Activated B cell treated with CpG ODN at 0.5 μM for 24 hours (primary cell): ENCODE measurements around the gene SCUBE1. TPM values are rescaled to one million over a fixed set of nuclear protein-coding genes. Genes with fewer than 3 reads are reported as not detected.

Experiments
- ATAC-seq: fragments of 200-7000 bp; cut with Tn5 transposase; one replicate; pipeline ENCODE4 v1.10.0; 2021; ENCODE audit warnings: low read depth, mild to moderate bottlenecking, moderate library complexity
- CTCF ChIA-PET: fragments of 350-600 bp; sonication (Branson Sonifier 250); formaldehyde crosslinking; loops from one replicate; lab custom pipeline; 2021; ENCODE audit warnings: antibody characterized with exemption; lab: Charles Lee
- POLR2A ChIA-PET: fragments of 350-600 bp; sonication (Branson Sonifier 250); formaldehyde crosslinking; loops from one replicate; lab custom pipeline; 2021; ENCODE audit warnings: antibody characterized with exemption; lab: Charles Lee
- DNase-seq: peaks from one replicate; pipeline ENCODE4 v3.0.0; 2022
- H3K27ac Mint-ChIP-seq: one replicate; pipeline ENCODE4 v1.8.0; 2020; ENCODE audit warnings: mixed read lengths
- H3K27me3 Mint-ChIP-seq: one replicate; pipeline ENCODE4 v1.8.0; 2021; ENCODE audit warnings: mixed read lengths
- H3K36me3 Mint-ChIP-seq: one replicate; pipeline ENCODE4 v1.8.0; 2021; ENCODE audit warnings: low read depth, mixed read lengths
- H3K4me1 Mint-ChIP-seq: one replicate; pipeline ENCODE4 v1.8.0; 2021; ENCODE audit warnings: mixed read lengths
- H3K4me3 Mint-ChIP-seq: one replicate; pipeline ENCODE4 v1.8.0; 2020; ENCODE audit warnings: mild to moderate bottlenecking, mixed read lengths
- H3K9me3 Mint-ChIP-seq: one replicate; pipeline ENCODE4 v1.8.0; 2020; ENCODE audit warnings: mixed read lengths
- CTCF ChIP-seq: fragments of 200-600 bp; IDR thresholded peaks from one replicate; pipeline ENCODE4 v1.8.0; 2022; ENCODE audit warnings: antibody characterized with exemption, mild to moderate bottlenecking
- intact Hi-C: fragments of 100-400 bp; cut with micrococcal nuclease; formaldehyde crosslinking; loops from one replicate; pipeline ENCODE4 v1.15.1; 2024
- total RNA-seq: library from RNA; stranded (reverse); gene quantifications from 2 replicates; pipeline ENCODE4 v1.2.3, GENCODE V29; 2022

Gene SCUBE1
- total RNA-seq, 1 donor from 2014 or later: not detected

- DNase-seq: no peak
- H3K9me3 Mint-ChIP-seq: no peaks in the 10 kb centered on the region
- no peak for ATAC-seq
- no peak overlapping the region for H3K27ac Mint-ChIP-seq
- CTCF ChIA-PET: interaction anchor here (1.0 kb wide), 1 partner anchor 15 kb away, joined by 4 read pairs; no protein-coding TSS in a partner anchor
- POLR2A ChIA-PET: no interaction called here
- H3K4me1 Mint-ChIP-seq: no peaks in the 10 kb centered on the region
- no peaks in the 10 kb centered on the region for H3K36me3 Mint-ChIP-seq
- intact Hi-C loops: no loop called here
- H3K4me3 Mint-ChIP-seq: no peak overlapping the region
- H3K27me3 Mint-ChIP-seq: peaks cover 1% of the 10 kb centered on the region
- no peak for TF ChIP-seq CTCF
These were observed 11.5 kb downstream of the SCUBE1 start for GRCh38 chr22:43331698-43332097.

- H3K9me3 Mint-ChIP-seq: no peaks in the 10 kb centered on the region
- H3K27me3 Mint-ChIP-seq: peaks cover 6% of the 10 kb centered on the region
- H3K4me1 Mint-ChIP-seq: no peaks in the 10 kb centered on the region
- ATAC-seq (no peak), DNase-seq (no peak)
- ChIA-PET CTCF (interaction anchor here (1.0 kb wide), 1 partner anchor 16 kb away, joined by 4 read pairs; no protein-coding TSS in a partner anchor), POLR2A (no interaction called here)
- TF ChIP-seq CTCF: no peak
- no peak overlapping the region for H3K4me3 Mint-ChIP-seq
- H3K36me3 Mint-ChIP-seq: no peaks in the 10 kb centered on the region
- intact Hi-C loops: no loop called here
- no peak overlapping the region for H3K27ac Mint-ChIP-seq
These were observed 12.1 kb downstream of the SCUBE1 start for GRCh38 chr22:43331069-43331451.

GRCh38 chr22:43330178-43331068, 12.7 kb downstream of the SCUBE1 start:
- H3K4me3 Mint-ChIP-seq: no peak overlapping the region
- peaks cover 6% of the 10 kb centered on the region for H3K27me3 Mint-ChIP-seq
- POLR2A ChIA-PET: no interaction called here
- no peaks in the 10 kb centered on the region for H3K4me1 Mint-ChIP-seq
- intact Hi-C loops: no loop called here
- no peak for TF ChIP-seq CTCF
- ATAC-seq (no peak), DNase-seq (no peak)
- H3K27ac Mint-ChIP-seq: no peak overlapping the region
- no peaks in the 10 kb centered on the region for H3K36me3 Mint-ChIP-seq
- CTCF ChIA-PET: no interaction called here
- H3K9me3 Mint-ChIP-seq: no peaks in the 10 kb centered on the region

- Mint-ChIP-seq H3K9me3 (no peaks in the 10 kb centered on the region), H3K27me3 (peaks cover 6% of the 10 kb centered on the region), H3K27ac (no peak overlapping the region), H3K36me3 (no peaks in the 10 kb centered on the region), H3K4me1 (no peaks in the 10 kb centered on the region), H3K4me3 (no peak overlapping the region)
- ATAC-seq (no peak), DNase-seq (no peak)
- ChIA-PET CTCF (no interaction called here), POLR2A (no interaction called here)
- no peak for TF ChIP-seq CTCF
- intact Hi-C loops: no loop called here
These were observed 14.1 kb downstream of the SCUBE1 start for GRCh38 chr22:43329061-43329460.

GRCh38 chr22:43327157-43327438, 16.1 kb downstream of the SCUBE1 start:
- no peaks in the 10 kb centered on the region for H3K4me1 Mint-ChIP-seq

More at GRCh38 chr22:43327157-43327438, 16.1 kb downstream of the SCUBE1 start:
- DNase-seq: no peak
- Mint-ChIP-seq H3K27me3 (peaks cover 6% of the 10 kb centered on the region), H3K9me3 (no peaks in the 10 kb centered on the region), H3K27ac (no peak overlapping the region), H3K4me3 (no peak overlapping the region), H3K36me3 (no peaks in the 10 kb centered on the region)
- no peak for ATAC-seq
- no peak for TF ChIP-seq CTCF
- intact Hi-C loops: no loop called here
- CTCF ChIA-PET: no interaction called here
- POLR2A ChIA-PET: no interaction called here
